IMR-90 (cell line): ENCODE data around the gene FAM120A. TPM values are rescaled to one million over a fixed set of nuclear protein-coding genes. Genes with fewer than 3 reads are reported as not detected.

Experiments used
- ATAC-seq: fragments of 200-7000 bp; cut with Tn5 transposase; 2 replicates; pipeline ENCODE4 v1.9.1; 2020; ENCODE audit warnings: low read depth, mild to moderate bottlenecking, moderate library complexity
- BruUV-seq: library from RNA; stranded (reverse); fragments of 400-500 nt; replicated peaks from 2 replicates; lab custom pipeline; 2021; lab: Mats Ljungman, UMichigan
- CTCF ChIA-PET: fragments of 300-600 bp; formaldehyde crosslinking; extraction: SDS; loops from one replicate; lab custom pipeline; 2021; ENCODE audit warnings: antibody characterized with exemption; lab: Yijun Ruan, JAX
- POLR2A ChIA-PET: fragments of 300-600 bp; sonication (Branson Sonifier 250); formaldehyde crosslinking; loops from one replicate; lab custom pipeline; 2022; ENCODE audit warnings: antibody characterized with exemption; ENCODE audit not compliant: unreplicated experiment; lab: Charles Lee
- DNase-seq: peaks from one replicate; pipeline ENCODE4 v3.0.0; 2013
- H2AFZ ChIP-seq: replicated peaks from 2 replicates; pipeline ENCODE3; 2013; ENCODE audit warnings: low read length, mild to moderate bottlenecking; ENCODE audit not compliant: poor library complexity
- H2AK5ac ChIP-seq: 2 replicates; pipeline ENCODE4 v1.6.1; 2013; ENCODE audit warnings: low read depth, low read length, inconsistent platforms
- H2AK9ac ChIP-seq: replicated peaks from 2 replicates; pipeline ENCODE3; 2013; ENCODE audit warnings: mild to moderate bottlenecking, low read depth, low read length, moderate library complexity; ENCODE audit not compliant: poor library complexity
- H2BK120ac ChIP-seq: 2 replicates; pipeline ENCODE4 v1.6.1; 2013; ENCODE audit warnings: low read depth, low read length, inconsistent platforms
- H2BK15ac ChIP-seq: 3 replicates; pipeline ENCODE4 v1.6.1; 2013; ENCODE audit warnings: low read depth, low read length, inconsistent platforms
- H2BK20ac ChIP-seq: 2 replicates; pipeline ENCODE4 v1.6.1; 2013; ENCODE audit warnings: low read depth, mild to moderate bottlenecking, inconsistent platforms, low read length, moderate library complexity
- H2BK5ac ChIP-seq: 2 replicates; pipeline ENCODE4 v1.6.1; 2013; ENCODE audit warnings: mild to moderate bottlenecking, low read depth, low read length, inconsistent platforms; ENCODE audit not compliant: poor library complexity, severe bottlenecking
- H3K14ac ChIP-seq: replicated peaks from 2 replicates; pipeline ENCODE4 v1.6.1; 2013; ENCODE audit warnings: low read depth, low read length, inconsistent platforms
- H3K18ac ChIP-seq: 2 replicates; pipeline ENCODE4 v1.6.1; 2013; ENCODE audit warnings: low read depth, low read length, control low read depth
- H3K23ac ChIP-seq: 2 replicates; pipeline ENCODE4 v1.6.1; 2013; ENCODE audit warnings: low read depth, low read length, inconsistent platforms
- H3K27ac ChIP-seq: 2 replicates; pipeline ENCODE4 v1.5.1; 2013; ENCODE audit warnings: mild to moderate bottlenecking, control low read depth, low read length; ENCODE audit not compliant: insufficient read depth
- H3K27me3 ChIP-seq: 2 replicates; pipeline ENCODE4 v1.6.1; 2013; ENCODE audit warnings: low read length; ENCODE audit not compliant: control insufficient read depth, insufficient read depth
- H3K36me3 ChIP-seq: 2 replicates; pipeline ENCODE4 v1.6.1; 2013; ENCODE audit warnings: low read length, mixed read lengths; ENCODE audit not compliant: control insufficient read depth, insufficient read depth
- H3K4ac ChIP-seq: 2 replicates; pipeline ENCODE4 v1.6.1; 2013; ENCODE audit warnings: low read depth, low read length, inconsistent platforms
- H3K4me1 ChIP-seq: 2 replicates; pipeline ENCODE4 v1.6.1; 2013; ENCODE audit warnings: low read length, mixed read lengths; ENCODE audit not compliant: control insufficient read depth, insufficient read depth
- H3K4me2 ChIP-seq: 2 replicates; pipeline ENCODE4 v1.6.1; 2013; ENCODE audit warnings: low read depth, mild to moderate bottlenecking, control low read depth, low read length, moderate library complexity
- H3K4me3 ChIP-seq: 2 replicates; pipeline ENCODE4 v1.5.1; 2013; ENCODE audit warnings: low read depth, mild to moderate bottlenecking, control low read depth, low read length, moderate library complexity; ENCODE audit not compliant: insufficient read depth
- H3K56ac ChIP-seq: 2 replicates; pipeline ENCODE4 v1.6.1; 2013; ENCODE audit warnings: low read length, inconsistent platforms; ENCODE audit not compliant: insufficient read depth; ENCODE audit errors: extremely low read depth
- H3K79me1 ChIP-seq, 2 experiments: 2 replicates each; pipeline ENCODE4 v1.6.1; 2013; ENCODE audit warnings: low read length in 2 of 2, inconsistent platforms in 1 of 2, low read depth in 1 of 2
- H3K9ac ChIP-seq: 2 replicates; pipeline ENCODE4 v1.6.1; 2013; ENCODE audit warnings: low read depth, low read length, control low read depth
- H3K9me1 ChIP-seq: 2 replicates; pipeline ENCODE4 v1.6.1; 2013; ENCODE audit warnings: low read length, inconsistent platforms; ENCODE audit not compliant: insufficient read depth
- H3K9me3 ChIP-seq: 2 replicates; pipeline ENCODE4 v1.6.1; 2013; ENCODE audit warnings: low read length; ENCODE audit not compliant: control insufficient read depth, insufficient read depth
- H4K20me1 ChIP-seq: 2 replicates; pipeline ENCODE4 v1.6.1; 2013; ENCODE audit warnings: low read length, inconsistent platforms; ENCODE audit not compliant: insufficient read depth
- H4K5ac ChIP-seq: 2 replicates; pipeline ENCODE4 v1.6.1; 2013; ENCODE audit warnings: mild to moderate bottlenecking, low read depth, low read length, control low read depth
- H4K8ac ChIP-seq, 2 experiments: 2 replicates each; pipeline ENCODE4 v1.6.1; 2013; ENCODE audit warnings: low read depth in 2 of 2, low read length in 2 of 2, control low read depth in 1 of 2, inconsistent platforms in 1 of 2
- H4K91ac ChIP-seq: 2 replicates; pipeline ENCODE4 v1.6.1; 2013; ENCODE audit warnings: low read depth, low read length, inconsistent platforms; ENCODE audit not compliant: insufficient read depth
- CEBPB ChIP-seq: IDR thresholded peaks from 2 replicates; pipeline ENCODE4 v1.6.1; 2012; ENCODE audit warnings: low read depth, low read length, improper control_type of control experiment
- RAD21 ChIP-seq: IDR thresholded peaks from 2 replicates; pipeline ENCODE4 v1.6.1; 2012; ENCODE audit warnings: low read length, improper control_type of control experiment
- WGBS, 2 experiments: methylation state at CpG; one replicate each; pipeline versions ENCODE4 v1.1.5 to v1.1.7; 2013; ENCODE audit warnings: missing lambda C conversion rate in 2 of 2; ENCODE audit not compliant: insufficient read length in 1 of 2; ENCODE audit errors: extremely low coverage in 2 of 2; 5-methylcytosine and 5-hydroxymethylcytosine counted together
- dilution Hi-C: fragments of 300-500 bp; cut with HindIII; formaldehyde crosslinking; loops from one replicate; pipeline ENCODE4 v1.14.3; 2018; ENCODE audit warnings: low sequenced_read_pairs; ENCODE audit not compliant: unreplicated experiment
- in situ Hi-C: fragments of 300-500 bp; cut with MboI; formaldehyde crosslinking; loops from 3 replicates; pipeline ENCODE4 v1.14.3; 2019; ENCODE audit warnings: low sequenced_read_pairs, inconsistent platforms, mixed read lengths
- intact Hi-C: fragments of 100-400 bp; cut with micrococcal nuclease; formaldehyde crosslinking; loops from 2 replicates; pipeline ENCODE4 v1.10.0; 2022
- polyA plus RNA-seq, 3 experiments: library from polyadenylated mRNA; depleted of rRNA; stranded (reverse); fragments of >200 nt; gene quantifications; 2 replicates each; pipeline ENCODE4 v1.2.3, GENCODE V29; 2012; ENCODE audit warnings: low replicate concordance in 1 of 3
- total RNA-seq: library from RNA; depleted of rRNA; stranded (reverse); fragments of >200 nt; gene quantifications from 2 replicates; pipeline ENCODE4 v1.2.3, GENCODE V29; 2012

The FAM120A gene
- total and polyA plus RNA-seq, 2 of the 4 experiments (the other 2 are of a cell fraction), result 61.6 to 75.1 TPM

DNA sequence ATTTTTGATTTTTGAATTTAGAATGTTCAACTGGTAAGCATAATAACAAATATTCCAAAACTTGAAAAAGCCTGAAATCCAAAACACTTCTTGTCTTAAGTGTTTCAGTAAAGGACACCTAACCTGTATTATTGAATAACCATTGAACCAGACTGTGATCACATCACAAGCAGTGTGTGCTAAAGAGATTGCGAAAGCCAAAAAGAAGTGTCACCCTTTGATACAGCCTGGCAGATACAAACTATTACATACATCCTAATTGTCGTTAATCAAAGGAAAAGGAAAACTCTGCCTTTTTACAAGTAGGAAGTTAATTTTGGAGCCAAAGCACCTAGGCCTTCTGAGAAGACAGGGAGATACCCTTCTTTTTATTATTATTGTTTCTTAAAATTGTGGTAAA, 10.3 kb downstream of the FAM120A start:
- Histone ChIP-seq H3K4ac (no peak overlapping the region), H4K8ac (no peak overlapping the region; a peak in 1 of 4 replicates), H3K9me1 (peaks cover 13% of the 10 kb centered on the region; the same call in 1 of the 2 replicates), H3K4me3 (no peak overlapping the region), H2BK120ac (no peak overlapping the region), H4K5ac (no peak overlapping the region), H3K14ac (no peak overlapping the region), H2AFZ (no peak overlapping the region), H3K36me3 (no peaks in the 10 kb centered on the region), H3K79me1 (peaks cover 8 to 68% of the 10 kb centered on the region in 2 experiments; a peak in 3 of 4 replicates), H3K18ac (no peak overlapping the region), H2AK9ac (no peak overlapping the region), H2BK20ac (no peak overlapping the region), H3K27me3 (no peaks in the 10 kb centered on the region), H2BK5ac (no peak overlapping the region), H4K91ac (no peak overlapping the region), H3K56ac (no peak overlapping the region), H3K9ac (no peak overlapping the region), H3K9me3 (no peaks in the 10 kb centered on the region), H3K27ac (no peak overlapping the region), H3K23ac (no peak overlapping the region), H3K4me1 (peaks cover 16% of the 10 kb centered on the region), H2AK5ac (no peak overlapping the region), H4K20me1 (peaks cover 83% of the 10 kb centered on the region), H2BK15ac (no peak overlapping the region), H3K4me2 (no peak overlapping the region)
- no TSS peak for BruUV-seq
- no peak for DNase-seq
- no CpG with 5 or more reads among the region's 2 CpGs for WGBS, 2 experiments
- dilution Hi-C loops, result loop anchor here (10.0 kb wide), 1 partner anchor 103 kb away; no protein-coding TSS in a partner anchor
- no peak for ATAC-seq
- intact Hi-C loops, result no loop called here
- ChIA-PET POLR2A (no interaction called here), CTCF (no interaction called here)
- no peak for TF ChIP-seq RAD21
- TF ChIP-seq CEBPB, result peak; percentile 74
- in situ Hi-C loops, result loop anchor here (25.0 kb wide), 1 partner anchor 700 kb away; no protein-coding TSS in a partner anchor
